ENCODE measurements around the gene KIRREL3. TPM values are rescaled to one million over a fixed set of nuclear protein-coding genes. Genes with fewer than 3 reads are reported as not detected.

The KIRREL3 gene
- total and polyA plus RNA-seq, 2 of the 4 experiments (the other 2 are of a cell fraction), result 10.9 to 15.9 TPM

DNA sequence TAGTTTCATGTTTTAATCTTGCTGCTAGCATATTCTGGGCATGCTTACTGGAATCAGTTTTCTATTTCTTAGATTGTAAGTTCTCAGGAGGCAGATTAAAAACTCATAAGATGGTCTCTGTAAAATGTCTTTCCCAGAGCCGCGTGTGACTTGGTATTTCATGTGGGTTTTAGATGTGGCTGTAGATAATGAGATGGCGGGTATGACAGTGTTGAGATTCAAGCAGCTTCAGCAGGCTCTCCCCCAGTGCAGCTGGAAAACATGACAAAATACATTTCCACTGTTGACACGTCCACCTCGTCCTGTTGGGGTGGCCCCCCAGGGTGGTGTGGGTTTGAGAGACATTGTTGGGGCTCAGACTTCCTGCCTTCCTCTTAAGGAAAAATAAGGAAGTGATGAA lies 106.8 kb downstream of the KIRREL3 start:
- peaks cover 7% of the 10 kb centered on the region for H3K4me1 ChIP-seq (ENCODE audit: control insufficient read depth, insufficient read depth, low read length)
- no TSS peak for BruUV-seq (replicated peaks)
- no peak overlapping the region for H4K91ac ChIP-seq (ENCODE audit: insufficient read depth, low read depth, low read length)
- dilution Hi-C loops (cut with HindIII; ENCODE audit: low sequenced_read_pairs, unreplicated experiment), result no loop called here
- no peak overlapping the region for H3K4ac ChIP-seq (ENCODE audit: low read depth, low read length)
- in situ Hi-C loops (cut with MboI; ENCODE audit: low sequenced_read_pairs), result no loop called here
- H3K79me1 ChIP-seq (ENCODE audit: low read depth in 1 of 2, low read length in 2 of 2), result peaks cover 6 to 15% of the 10 kb centered on the region in 2 experiments; a peak in 2 of 4 replicates
- H3K36me3 ChIP-seq (ENCODE audit: control insufficient read depth, insufficient read depth, low read length), result no peaks in the 10 kb centered on the region; the same call in 1 of the 2 replicates
- intact Hi-C loops (cut with micrococcal nuclease), result no loop called here
- DNase-seq (no peak), ATAC-seq (ENCODE audit: low read depth) (no peak)
- no peak overlapping the region for H3K23ac ChIP-seq (ENCODE audit: low read depth, low read length)
- no peak overlapping the region for H2BK120ac ChIP-seq (ENCODE audit: low read depth, low read length)
- H4K8ac ChIP-seq (ENCODE audit: low read depth in 2 of 2, low read length in 2 of 2), result no peak overlapping the region
- H2AFZ ChIP-seq (replicated peaks; ENCODE audit: low read length, poor library complexity), result no peak overlapping the region
- no peak overlapping the region for H2BK5ac ChIP-seq (ENCODE audit: low read depth, low read length, poor library complexity, severe bottlenecking)
- POLR2A ChIA-PET (ENCODE audit: unreplicated experiment), result no interaction called here
- H4K5ac ChIP-seq (ENCODE audit: low read depth, low read length), result no peak overlapping the region
- peaks cover 19% of the 10 kb centered on the region for H3K9me3 ChIP-seq (ENCODE audit: control insufficient read depth, insufficient read depth, low read length)
- no peak overlapping the region for H3K14ac ChIP-seq (replicated peaks; ENCODE audit: low read depth, low read length)
- H4K20me1 ChIP-seq (ENCODE audit: insufficient read depth, low read length), result no peaks in the 10 kb centered on the region
- no peak overlapping the region for H2BK20ac ChIP-seq (ENCODE audit: low read depth, low read length)
- H3K56ac ChIP-seq (ENCODE audit: extremely low read depth, insufficient read depth, low read length), result no peak overlapping the region
- no CpG with 5 or more reads among the region's 5 CpGs for WGBS, 2 experiments (ENCODE audit: extremely low coverage in 2 of 2, insufficient read length in 1 of 2)
- peaks cover 3% of the 10 kb centered on the region; the same call in 1 of the 2 replicates for H3K9me1 ChIP-seq (ENCODE audit: insufficient read depth, low read length)
- no peaks in the 10 kb centered on the region for H3K27me3 ChIP-seq (ENCODE audit: control insufficient read depth, insufficient read depth, low read length)
- H3K18ac ChIP-seq (ENCODE audit: low read depth, low read length), result no peak overlapping the region
- TF ChIP-seq RAD21 (IDR thresholded peaks at IDR 0.05; ENCODE audit: low read length) (no peak), RFX5 (IDR thresholded peaks at IDR 0.05; ENCODE audit: low read depth, low read length) (no peak), MAFK (IDR thresholded peaks at IDR 0.05; ENCODE audit: low read depth, low read length) (no peak)
- TF ChIP-seq, protein P1, sequence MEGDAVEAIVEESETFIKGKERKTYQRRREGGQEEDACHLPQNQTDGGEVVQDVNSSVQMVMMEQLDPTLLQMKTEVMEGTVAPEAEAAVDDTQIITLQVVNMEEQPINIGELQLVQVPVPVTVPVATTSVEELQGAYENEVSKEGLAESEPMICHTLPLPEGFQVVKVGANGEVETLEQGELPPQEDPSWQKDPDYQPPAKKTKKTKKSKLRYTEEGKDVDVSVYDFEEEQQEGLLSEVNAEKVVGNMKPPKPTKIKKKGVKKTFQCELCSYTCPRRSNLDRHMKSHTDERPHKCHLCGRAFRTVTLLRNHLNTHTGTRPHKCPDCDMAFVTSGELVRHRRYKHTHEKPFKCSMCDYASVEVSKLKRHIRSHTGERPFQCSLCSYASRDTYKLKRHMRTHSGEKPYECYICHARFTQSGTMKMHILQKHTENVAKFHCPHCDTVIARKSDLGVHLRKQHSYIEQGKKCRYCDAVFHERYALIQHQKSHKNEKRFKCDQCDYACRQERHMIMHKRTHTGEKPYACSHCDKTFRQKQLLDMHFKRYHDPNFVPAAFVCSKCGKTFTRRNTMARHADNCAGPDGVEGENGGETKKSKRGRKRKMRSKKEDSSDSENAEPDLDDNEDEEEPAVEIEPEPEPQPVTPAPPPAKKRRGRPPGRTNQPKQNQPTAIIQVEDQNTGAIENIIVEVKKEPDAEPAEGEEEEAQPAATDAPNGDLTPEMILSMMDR (conservative IDR thresholded peaks at IDR 0.05; ENCODE audit: low read depth, low read length), result no peak
- no peak overlapping the region for H2BK15ac ChIP-seq (ENCODE audit: low read depth, low read length)
- no peak overlapping the region for H3K27ac ChIP-seq (ENCODE audit: insufficient read depth, low read length)
- CTCF ChIA-PET, result no interaction called here
- no peak overlapping the region for H3K4me3 ChIP-seq (ENCODE audit: insufficient read depth, low read depth, low read length)
- H2AK9ac ChIP-seq (replicated peaks; ENCODE audit: low read depth, low read length, poor library complexity), result no peak overlapping the region
- no peak overlapping the region for H2AK5ac ChIP-seq (ENCODE audit: low read depth, low read length)
- H3K4me2 ChIP-seq (ENCODE audit: low read depth, low read length), result no peak overlapping the region
- H3K9ac ChIP-seq (ENCODE audit: low read depth, low read length), result no peak overlapping the region

Data from IMR-90 (cell line).